Effector memory CD4-positive, alpha-beta T cell (primary cell): ENCODE measurements around the gene CSTF3.
A peak's percentile ranks its signal among the peaks of the same experiment; 100 is the strongest.

Experiments
- DNase-seq, 3 donors: peaks; one replicate each; pipeline ENCODE4 v3.0.0-alpha.2; 2020
- H3K27ac ChIP-seq: 2 replicates; pipeline ENCODE4 v1.7.0; 2013; ENCODE audit warnings: mild to moderate bottlenecking, low read length, moderate library complexity; ENCODE audit not compliant: insufficient read depth, poor library complexity, severe bottlenecking
- H3K27me3 ChIP-seq: replicated peaks from 2 replicates; pipeline ENCODE4 v1.7.0; 2013; ENCODE audit warnings: mild to moderate bottlenecking, low read length; ENCODE audit not compliant: insufficient read depth, control insufficient read depth, poor library complexity, severe bottlenecking
- H3K36me3 ChIP-seq: 2 replicates; pipeline ENCODE4 v1.7.0; 2013; ENCODE audit warnings: mild to moderate bottlenecking, low read length, moderate library complexity; ENCODE audit not compliant: control insufficient read depth, insufficient read depth
- H3K4me1 ChIP-seq: 2 replicates; pipeline ENCODE4 v1.7.0; 2013; ENCODE audit warnings: low read length, mild to moderate bottlenecking; ENCODE audit not compliant: control insufficient read depth, insufficient read depth, poor library complexity, severe bottlenecking
- H3K4me3 ChIP-seq: 2 replicates; pipeline ENCODE4 v1.7.0; 2013; ENCODE audit warnings: low read length, low read depth, mild to moderate bottlenecking; ENCODE audit not compliant: insufficient read depth, poor library complexity, severe bottlenecking
- H3K9me3 ChIP-seq: 2 replicates; pipeline ENCODE4 v1.7.0; 2013; ENCODE audit warnings: mild to moderate bottlenecking, low read length, moderate library complexity; ENCODE audit not compliant: control insufficient read depth

CSTF3 gene

GRCh38 chr11:33094157-33094556 lies 67.1 kb downstream of the CSTF3 start:
- Histone ChIP-seq H3K4me3 (no peak overlapping the region), H3K4me1 (no peaks in the 10 kb centered on the region), H3K9me3 (no peaks in the 10 kb centered on the region), H3K27ac (no peak overlapping the region), H3K27me3 (no peaks in the 10 kb centered on the region), H3K36me3 (peaks cover 20% of the 10 kb centered on the region)
- no peak for DNase-seq

GRCh38 chr11:33089776-33090175 lies 71.5 kb downstream of the CSTF3 start:
- Histone ChIP-seq H3K27me3 (no peaks in the 10 kb centered on the region), H3K9me3 (no peaks in the 10 kb centered on the region), H3K36me3 (no peaks in the 10 kb centered on the region), H3K4me3 (no peak overlapping the region), H3K4me1 (no peaks in the 10 kb centered on the region), H3K27ac (no peak overlapping the region)
- DNase-seq: no peak

GRCh38 chr11:33086017-33086416 lies 75.3 kb downstream of the CSTF3 start:
- DNase-seq: no peak
- H3K4me3 ChIP-seq: no peak overlapping the region
- H3K27ac ChIP-seq: no peak overlapping the region
- peaks cover 10% of the 10 kb centered on the region for H3K36me3 ChIP-seq
- H3K9me3 ChIP-seq: no peaks in the 10 kb centered on the region
- no peaks in the 10 kb centered on the region for H3K27me3 ChIP-seq
- H3K4me1 ChIP-seq: no peaks in the 10 kb centered on the region

GRCh38 chr11:33083918-33084317 lies 77.4 kb downstream of the CSTF3 start:
- no peaks in the 10 kb centered on the region for H3K9me3 ChIP-seq
- peaks cover 10% of the 10 kb centered on the region for H3K36me3 ChIP-seq
- DNase-seq: no peak
- H3K27me3 ChIP-seq: no peaks in the 10 kb centered on the region
- no peak overlapping the region for H3K4me3 ChIP-seq
- no peaks in the 10 kb centered on the region for H3K4me1 ChIP-seq
- H3K27ac ChIP-seq: no peak overlapping the region

GRCh38 chr11:33072465-33072864 lies 88.8 kb downstream of the CSTF3 start:
- DNase-seq: no peak
- Histone ChIP-seq H3K4me3 (no peak overlapping the region), H3K36me3 (peaks cover 39% of the 10 kb centered on the region), H3K4me1 (no peaks in the 10 kb centered on the region), H3K9me3 (no peaks in the 10 kb centered on the region), H3K27ac (no peak overlapping the region), H3K27me3 (no peaks in the 10 kb centered on the region)

- Histone ChIP-seq H3K9me3 (no peaks in the 10 kb centered on the region), H3K36me3 (peaks cover 36% of the 10 kb centered on the region), H3K4me3 (no peak overlapping the region), H3K27ac (no peak overlapping the region), H3K27me3 (no peaks in the 10 kb centered on the region), H3K4me1 (no peaks in the 10 kb centered on the region)
- DNase-seq: no peak
These were observed 92.5 kb downstream of the CSTF3 start for GRCh38 chr11:33068611-33069340.

GRCh38 chr11:33067294-33067693 lies 94.0 kb downstream of the CSTF3 start:
- H3K4me1 ChIP-seq: no peaks in the 10 kb centered on the region
- H3K27me3 ChIP-seq: no peaks in the 10 kb centered on the region
- DNase-seq: no peak
- no peak overlapping the region for H3K27ac ChIP-seq
- peaks cover 28% of the 10 kb centered on the region for H3K36me3 ChIP-seq
- no peaks in the 10 kb centered on the region for H3K9me3 ChIP-seq
- no peak overlapping the region for H3K4me3 ChIP-seq

- H3K4me1 ChIP-seq: no peaks in the 10 kb centered on the region
- H3K27ac ChIP-seq: no peak overlapping the region
- peaks cover 24% of the 10 kb centered on the region for H3K36me3 ChIP-seq
- no peaks in the 10 kb centered on the region for H3K9me3 ChIP-seq
- DNase-seq: peak; percentile 39 to 52 (median 41)
- no peaks in the 10 kb centered on the region for H3K27me3 ChIP-seq
- H3K4me3 ChIP-seq: no peak overlapping the region
These were observed 95.7 kb downstream of the CSTF3 start for GRCh38 chr11:33065445-33066178.

- no peaks in the 10 kb centered on the region for H3K27me3 ChIP-seq
- no peak overlapping the region for H3K27ac ChIP-seq
- no peak for DNase-seq
- no peak overlapping the region for H3K4me3 ChIP-seq
- no peaks in the 10 kb centered on the region for H3K9me3 ChIP-seq
- no peaks in the 10 kb centered on the region for H3K4me1 ChIP-seq
- H3K36me3 ChIP-seq: peaks cover 29% of the 10 kb centered on the region
These were observed 96.4 kb downstream of the CSTF3 start for GRCh38 chr11:33064866-33065265.

GRCh38 chr11:33064033-33064825 lies 97.1 kb downstream of the CSTF3 start:
- no peak overlapping the region for H3K27ac ChIP-seq
- H3K36me3 ChIP-seq: peaks cover 35% of the 10 kb centered on the region
- H3K9me3 ChIP-seq: no peaks in the 10 kb centered on the region

More at GRCh38 chr11:33064033-33064825, 97.1 kb downstream of the CSTF3 start:
- H3K4me1 ChIP-seq: no peaks in the 10 kb centered on the region
- no peaks in the 10 kb centered on the region for H3K27me3 ChIP-seq
- DNase-seq: no peak
- no peak overlapping the region for H3K4me3 ChIP-seq
